Fibroblast of the aortic adventitia (primary cell): ENCODE results near the gene RRBP1. TPM values are rescaled to one million over a fixed set of nuclear protein-coding genes. Genes with fewer than 3 reads are reported as not detected.

Experiments used
- DNase-seq: peaks from one replicate; pipeline ENCODE4 v3.0.0-alpha.2; 2010; ENCODE audit warnings: low read depth
- H3K4me3 ChIP-seq: 2 replicates; pipeline ENCODE4 v1.5.1; 2011; ENCODE audit warnings: low read depth, mild to moderate bottlenecking, control low read depth, low read length, moderate library complexity
- CTCF ChIP-seq: IDR thresholded peaks from 2 replicates; pipeline ENCODE4 v1.5.1; 2011; ENCODE audit warnings: mild to moderate bottlenecking, low read length, control low read depth, inconsistent platforms; ENCODE audit not compliant: insufficient read depth
- total RNA-seq: library from RNA; depleted of rRNA; stranded (reverse); fragments of >200 nt; gene quantifications from 2 replicates; pipeline ENCODE4 v1.2.3, GENCODE V29; 2012; ENCODE audit warnings: low replicate concordance

The RRBP1 gene
- total RNA-seq, 1 donor: 95.5 TPM

GRCh38 chr20:17571153-17571527, 110.9 kb downstream of the RRBP1 start:
- peak overlapping the region; percentile 85 for H3K4me3 ChIP-seq
- peak; percentile 47 for DNase-seq
- TF ChIP-seq CTCF: no peak

DNA sequence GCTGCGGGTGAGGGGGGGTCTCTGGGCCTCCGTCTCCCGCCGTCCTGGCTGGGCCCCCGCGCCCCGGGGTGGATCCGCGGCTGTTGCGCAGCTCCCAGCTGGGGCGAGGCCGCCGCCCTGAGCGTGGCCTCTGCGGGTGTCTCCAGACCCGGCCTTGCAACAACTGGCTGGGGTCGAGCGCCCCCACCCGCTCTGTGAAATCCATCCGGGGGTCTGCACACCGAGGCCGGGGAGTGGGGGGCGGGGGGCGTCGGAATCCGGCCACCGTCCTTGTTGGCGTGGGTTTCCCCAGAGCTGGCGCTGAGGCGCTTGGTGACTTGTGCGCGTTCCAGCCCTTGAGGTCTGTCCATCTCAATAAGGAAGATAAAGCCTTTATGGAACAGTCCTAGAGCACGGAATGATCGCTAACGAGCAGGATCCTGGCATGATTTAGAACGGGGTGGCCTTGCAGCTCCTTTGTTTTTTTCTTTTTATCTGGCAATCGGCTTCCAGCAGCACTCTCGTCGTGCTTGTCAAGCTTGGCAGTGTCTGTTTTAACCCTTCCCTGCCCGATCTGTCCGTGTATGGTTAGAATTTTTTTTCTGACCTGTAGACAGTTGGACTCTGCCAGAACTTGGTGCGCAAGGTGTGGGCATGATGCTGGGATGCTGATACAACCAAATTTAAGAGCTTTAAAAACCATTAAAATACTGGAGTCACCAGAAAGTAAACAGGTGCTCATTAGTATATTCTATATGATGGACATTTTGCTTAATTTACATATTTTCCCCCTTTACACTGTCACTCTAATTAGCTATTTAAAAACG, 111.5 kb downstream of the RRBP1 start:
- TF ChIP-seq CTCF: no peak
- DNase-seq: peak; percentile 59
- peak overlapping the region; percentile 85 for H3K4me3 ChIP-seq

DNA sequence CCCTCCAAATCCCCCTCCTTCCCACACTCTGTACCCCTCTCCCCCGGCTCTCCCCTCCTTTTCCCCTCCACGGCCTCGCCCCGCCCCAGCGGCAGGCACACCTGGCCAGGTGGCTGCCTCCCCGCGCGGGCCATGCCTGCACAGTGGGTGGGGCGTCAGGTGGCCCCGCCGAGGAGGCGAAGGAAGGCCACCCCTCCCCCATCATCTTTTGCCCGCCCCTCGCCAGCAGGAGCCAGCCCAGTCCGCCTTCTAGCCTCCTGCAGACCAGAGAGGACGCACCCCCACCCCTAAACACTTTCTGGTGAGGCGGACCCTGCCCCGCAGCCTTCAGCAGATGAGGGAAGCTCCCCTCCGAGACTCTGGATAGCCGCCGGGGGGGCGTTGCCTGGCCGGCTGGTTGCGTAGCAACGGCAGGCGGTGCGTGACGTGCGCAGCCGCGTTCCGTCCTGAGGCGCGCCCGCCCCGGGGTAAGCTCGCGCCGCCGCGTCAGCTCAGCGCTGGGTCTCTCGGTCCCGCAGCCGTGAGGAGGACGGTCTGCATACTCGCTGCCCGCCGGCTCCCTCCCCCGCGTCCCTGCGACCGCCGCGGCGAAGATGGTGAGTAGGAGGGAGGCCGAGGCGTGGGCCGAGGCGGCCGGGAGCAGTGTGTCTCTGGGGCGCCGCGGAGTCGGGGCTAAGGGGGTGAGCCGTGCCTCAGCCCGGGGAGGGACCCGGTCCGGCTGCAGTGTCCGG, 112.3 kb downstream of the RRBP1 start, which contains the start of gene DSTN:
TSS of gene DSTN (plus strand) at position 460 of the 731 bp plus-strand sequence. CDS start at position 594, 134 bp downstream.
- peak; percentile 89 for DNase-seq
- no peak for TF ChIP-seq CTCF
- H3K4me3 ChIP-seq: peak within 1 kb of the TSS; percentile 85

GRCh38 chr20:17568972-17569521, 113.0 kb downstream of the RRBP1 start:
- DNase-seq: peak; percentile 95
- peak overlapping the region; percentile 85 for H3K4me3 ChIP-seq
- TF ChIP-seq CTCF: no peak

DNA sequence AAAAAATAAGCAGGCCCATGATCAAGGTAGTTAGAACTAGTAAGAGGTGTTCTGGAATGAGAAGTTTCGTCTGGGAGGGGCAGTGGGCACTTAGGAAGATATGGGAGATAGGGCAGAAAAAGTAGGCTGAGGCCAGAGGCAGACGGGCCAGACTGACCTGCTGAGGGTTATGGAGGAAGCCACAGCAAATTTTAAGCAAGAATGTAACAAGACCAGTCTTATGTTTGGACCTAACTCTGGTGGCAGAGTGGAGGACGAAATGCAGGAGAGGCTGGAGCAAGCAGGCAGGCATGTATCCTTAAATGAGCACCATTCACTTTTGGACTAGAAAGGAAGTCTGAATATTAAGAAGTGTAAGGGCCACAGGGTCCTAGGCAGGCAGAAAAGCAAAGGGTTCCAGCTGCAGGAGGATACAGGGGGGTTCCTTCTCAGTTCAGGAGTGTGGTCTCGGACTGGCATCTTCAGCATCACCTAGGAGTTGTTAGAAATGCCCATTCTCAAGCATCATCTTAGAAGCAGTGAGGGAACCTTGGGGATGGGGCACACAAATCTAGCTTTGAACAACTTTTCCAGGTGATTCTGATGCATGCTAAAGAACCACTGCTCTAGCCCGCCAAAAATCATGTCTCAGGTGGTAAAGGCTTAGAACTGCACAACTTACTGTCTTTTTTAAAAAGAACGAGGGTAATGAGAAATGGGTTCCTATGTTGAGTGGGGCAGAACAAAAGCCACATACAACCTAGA, 113.8 kb downstream of the RRBP1 start:
- DNase-seq: no peak
- TF ChIP-seq CTCF: no peak
- peak overlapping the region; percentile 85 for H3K4me3 ChIP-seq

GRCh38 chr20:17566345-17566744, 115.7 kb downstream of the RRBP1 start:
- no peak for DNase-seq
- no peak for TF ChIP-seq CTCF
- no peak overlapping the region for H3K4me3 ChIP-seq
